DND-41 (cell line): ENCODE data around the gene FAM131C.

Experiments
- EZH2 ChIP-seq: IDR thresholded peaks from 3 replicates; pipeline ENCODE4 v1.6.1; 2012; ENCODE audit warnings: borderline replicate concordance, low read depth, mild to moderate bottlenecking, moderate library complexity, low read length, inconsistent platforms; ENCODE audit not compliant: severe bottlenecking
- TF ChIP-seq, protein P1 (sequence below): IDR thresholded peaks from 2 replicates; pipeline ENCODE4 v1.5.1; 2012; ENCODE audit warnings: borderline replicate concordance, low read length, moderate library complexity, mild to moderate bottlenecking; ENCODE audit not compliant: poor library complexity, severe bottlenecking; ENCODE audit errors: extremely low read depth

GRCh38 chr1:16117369-16117768 is 43.9 kb upstream of the FAM131C start:
- TF ChIP-seq, protein P1, sequence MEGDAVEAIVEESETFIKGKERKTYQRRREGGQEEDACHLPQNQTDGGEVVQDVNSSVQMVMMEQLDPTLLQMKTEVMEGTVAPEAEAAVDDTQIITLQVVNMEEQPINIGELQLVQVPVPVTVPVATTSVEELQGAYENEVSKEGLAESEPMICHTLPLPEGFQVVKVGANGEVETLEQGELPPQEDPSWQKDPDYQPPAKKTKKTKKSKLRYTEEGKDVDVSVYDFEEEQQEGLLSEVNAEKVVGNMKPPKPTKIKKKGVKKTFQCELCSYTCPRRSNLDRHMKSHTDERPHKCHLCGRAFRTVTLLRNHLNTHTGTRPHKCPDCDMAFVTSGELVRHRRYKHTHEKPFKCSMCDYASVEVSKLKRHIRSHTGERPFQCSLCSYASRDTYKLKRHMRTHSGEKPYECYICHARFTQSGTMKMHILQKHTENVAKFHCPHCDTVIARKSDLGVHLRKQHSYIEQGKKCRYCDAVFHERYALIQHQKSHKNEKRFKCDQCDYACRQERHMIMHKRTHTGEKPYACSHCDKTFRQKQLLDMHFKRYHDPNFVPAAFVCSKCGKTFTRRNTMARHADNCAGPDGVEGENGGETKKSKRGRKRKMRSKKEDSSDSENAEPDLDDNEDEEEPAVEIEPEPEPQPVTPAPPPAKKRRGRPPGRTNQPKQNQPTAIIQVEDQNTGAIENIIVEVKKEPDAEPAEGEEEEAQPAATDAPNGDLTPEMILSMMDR, result no peak
- TF ChIP-seq EZH2, result no peak
